Measurements from ENCODE around the gene GNAL.

The GNAL gene

GRCh38 chr18:11741505-11742145 is 52.6 kb downstream of the GNAL start:
- TF ChIP-seq JUND (IDR thresholded peaks at IDR 0.05; ENCODE audit: low read depth) = no peak
- in situ Hi-C loops (cut with HindIII; ENCODE audit: low pct_unique_long_range_greater_than_20kb, low sequenced_read_pairs) = no loop called here
- DNase-seq (ENCODE audit: low read depth in 1 of 2, low spot score in 1 of 2) = peak in 1 of 2 experiments; percentile 20

- no peak for TF ChIP-seq JUND (IDR thresholded peaks at IDR 0.05; ENCODE audit: low read depth)
- DNase-seq (ENCODE audit: low read depth in 1 of 2, low spot score in 1 of 2) = no peak
- in situ Hi-C loops (cut with HindIII; ENCODE audit: low pct_unique_long_range_greater_than_20kb, low sequenced_read_pairs) = no loop called here
Measured at GRCh38 chr18:11745521-11745920, 56.5 kb downstream of the GNAL start.

GRCh38 chr18:11747286-11747685 is 58.2 kb downstream of the GNAL start:
- no peak for DNase-seq (ENCODE audit: low read depth in 1 of 2, low spot score in 1 of 2)
- TF ChIP-seq JUND (IDR thresholded peaks at IDR 0.05; ENCODE audit: low read depth) = no peak
- in situ Hi-C loops (cut with HindIII; ENCODE audit: low pct_unique_long_range_greater_than_20kb, low sequenced_read_pairs) = no loop called here

GRCh38 chr18:11747731-11748130 is 58.7 kb downstream of the GNAL start:
- no peak for DNase-seq (ENCODE audit: low read depth in 1 of 2, low spot score in 1 of 2)
- no peak for TF ChIP-seq JUND (IDR thresholded peaks at IDR 0.05; ENCODE audit: low read depth)
- in situ Hi-C loops (cut with HindIII; ENCODE audit: low pct_unique_long_range_greater_than_20kb, low sequenced_read_pairs) = no loop called here

- in situ Hi-C loops (cut with HindIII; ENCODE audit: low pct_unique_long_range_greater_than_20kb, low sequenced_read_pairs) = no loop called here
- no peak for TF ChIP-seq JUND (IDR thresholded peaks at IDR 0.05; ENCODE audit: low read depth)
- DNase-seq (ENCODE audit: low read depth in 1 of 2, low spot score in 1 of 2) = no peak
Measured at GRCh38 chr18:11749305-11749704, 60.2 kb downstream of the GNAL start.

GRCh38 chr18:11750171-11750570 is 61.1 kb downstream of the GNAL start:
- no peak for TF ChIP-seq JUND (IDR thresholded peaks at IDR 0.05; ENCODE audit: low read depth)
- in situ Hi-C loops (cut with HindIII; ENCODE audit: low pct_unique_long_range_greater_than_20kb, low sequenced_read_pairs) = no loop called here
- no peak for DNase-seq (ENCODE audit: low read depth in 1 of 2, low spot score in 1 of 2)

- in situ Hi-C loops (cut with HindIII; ENCODE audit: low pct_unique_long_range_greater_than_20kb, low sequenced_read_pairs) = no loop called here
- DNase-seq (ENCODE audit: low read depth in 1 of 2, low spot score in 1 of 2) = no peak
- no peak for TF ChIP-seq JUND (IDR thresholded peaks at IDR 0.05; ENCODE audit: low read depth)
Measured at GRCh38 chr18:11750581-11751310, 61.7 kb downstream of the GNAL start.

GRCh38 chr18:11751341-11752115 is 62.5 kb downstream of the GNAL start:
- TF ChIP-seq JUND (IDR thresholded peaks at IDR 0.05; ENCODE audit: low read depth) = no peak
- in situ Hi-C loops (cut with HindIII; ENCODE audit: low pct_unique_long_range_greater_than_20kb, low sequenced_read_pairs) = no loop called here
- no peak for DNase-seq (ENCODE audit: low read depth in 1 of 2, low spot score in 1 of 2)

- no peak for TF ChIP-seq JUND (IDR thresholded peaks at IDR 0.05; ENCODE audit: low read depth)
- in situ Hi-C loops (cut with HindIII; ENCODE audit: low pct_unique_long_range_greater_than_20kb, low sequenced_read_pairs) = no loop called here
- no peak for DNase-seq (ENCODE audit: low read depth in 1 of 2, low spot score in 1 of 2)
Measured at GRCh38 chr18:11752116-11752911, 63.2 kb downstream of the GNAL start.

- TF ChIP-seq JUND (IDR thresholded peaks at IDR 0.05; ENCODE audit: low read depth) = no peak
- in situ Hi-C loops (cut with HindIII; ENCODE audit: low pct_unique_long_range_greater_than_20kb, low sequenced_read_pairs) = no loop called here
- no peak for DNase-seq (ENCODE audit: low read depth in 1 of 2, low spot score in 1 of 2)
Measured at GRCh38 chr18:11754979-11755378, 65.9 kb downstream of the GNAL start.

- no peak for TF ChIP-seq JUND (IDR thresholded peaks at IDR 0.05; ENCODE audit: low read depth)
- no peak for DNase-seq (ENCODE audit: low read depth in 1 of 2, low spot score in 1 of 2)
- in situ Hi-C loops (cut with HindIII; ENCODE audit: low pct_unique_long_range_greater_than_20kb, low sequenced_read_pairs) = no loop called here
Measured at GRCh38 chr18:11757084-11757590, 68.1 kb downstream of the GNAL start.

GRCh38 chr18:11759456-11759855 is 70.4 kb downstream of the GNAL start:
- DNase-seq (ENCODE audit: low read depth in 1 of 2, low spot score in 1 of 2) = no peak
- no peak for TF ChIP-seq JUND (IDR thresholded peaks at IDR 0.05; ENCODE audit: low read depth)
- in situ Hi-C loops (cut with HindIII; ENCODE audit: low pct_unique_long_range_greater_than_20kb, low sequenced_read_pairs) = no loop called here

Measured in T47D (cell line).